NCI-H146 (cell line): Measurements from ENCODE around the gene NTN1.

Experiments
- DNase-seq: peaks from one replicate; lab custom pipeline; 2025; lab: John Stamatoyannopoulos, UW

The NTN1 gene

DNA sequence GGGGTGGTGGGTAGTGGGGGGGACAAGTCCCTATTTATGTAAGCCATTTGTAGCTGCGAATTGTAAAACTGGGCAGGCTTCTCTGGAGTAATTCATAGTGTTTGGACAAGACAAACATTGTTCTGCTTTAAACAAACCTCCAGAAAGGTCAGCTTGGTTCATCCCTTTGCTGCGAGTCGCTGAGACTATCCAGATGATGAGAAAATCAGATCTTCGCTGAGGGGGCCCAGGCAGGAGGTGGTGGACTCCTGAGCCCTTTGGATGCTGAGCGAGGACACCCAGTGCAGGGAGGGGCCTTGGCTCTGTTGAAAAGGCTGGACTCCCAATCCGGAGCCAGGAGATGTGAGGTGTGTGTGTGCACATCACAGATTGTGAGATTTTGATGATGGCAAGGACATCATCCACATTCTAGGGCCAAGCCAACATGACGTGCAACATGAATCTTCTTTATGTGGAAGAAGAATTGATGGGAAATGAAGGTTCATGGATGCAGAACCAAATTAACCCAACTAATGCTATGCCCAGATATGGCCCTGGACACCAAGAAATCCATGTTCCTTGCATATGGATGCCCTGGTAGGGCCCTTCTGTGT, 15.0 kb upstream of the NTN1 start:
- no peak for DNase-seq

DNA sequence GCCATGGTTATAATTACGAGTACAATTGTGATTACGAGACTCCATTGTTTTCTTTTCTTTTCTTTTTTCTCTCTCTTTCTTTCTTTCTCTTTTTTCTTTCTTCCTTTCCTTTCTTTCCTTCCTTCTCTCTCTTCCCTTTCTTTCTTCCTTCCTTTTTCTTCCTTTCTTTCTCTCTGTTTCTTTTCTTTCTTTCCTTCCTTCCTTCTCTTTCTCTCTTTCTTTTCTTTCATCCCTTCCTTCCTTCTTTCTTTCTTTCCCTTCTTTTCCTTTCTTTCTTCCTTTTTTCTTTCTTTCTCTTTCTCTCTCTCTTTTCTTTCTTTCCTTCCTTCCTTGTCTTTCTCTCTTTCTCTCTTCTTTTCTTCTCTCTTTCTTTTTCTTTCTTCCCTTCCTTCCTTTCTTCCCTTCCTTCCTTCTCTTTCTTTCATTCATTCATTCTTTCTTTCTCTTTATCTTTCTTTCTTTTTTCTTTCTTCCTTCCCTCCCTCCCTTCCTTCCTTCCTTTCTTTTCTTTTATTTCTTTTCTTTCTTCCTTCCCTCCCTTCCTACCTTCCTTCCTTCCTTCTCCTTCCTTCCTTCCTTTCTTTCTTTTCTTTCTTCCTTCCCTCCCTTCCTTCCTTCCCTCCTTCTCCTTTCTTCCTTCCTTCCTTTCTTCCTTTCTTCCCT, 14.1 kb upstream of the NTN1 start:
- no peak for DNase-seq

DNA sequence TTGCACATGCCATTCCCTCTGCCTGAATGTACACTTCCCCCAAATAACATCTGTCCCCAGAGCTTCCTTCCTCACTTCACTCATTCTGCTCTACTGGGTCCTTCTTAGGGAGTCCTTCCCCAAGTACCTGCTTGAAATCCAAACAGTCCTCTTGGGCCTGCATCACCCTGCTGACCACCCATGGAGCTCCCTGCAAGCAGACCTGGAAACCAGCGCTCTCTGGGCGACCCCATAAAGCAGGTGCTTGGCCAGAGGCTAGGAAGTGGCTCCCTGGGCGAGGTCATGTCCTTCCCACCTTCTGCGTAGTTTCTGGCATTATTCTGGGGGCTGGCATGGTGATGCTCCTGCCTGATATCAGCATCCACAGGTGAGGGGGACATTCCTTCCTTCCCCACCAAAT, 12.2 kb upstream of the NTN1 start:
- DNase-seq = no peak

GRCh38 chr17:9009737-9010136, 11.6 kb upstream of the NTN1 start:
- DNase-seq = peak; percentile 4

DNA sequence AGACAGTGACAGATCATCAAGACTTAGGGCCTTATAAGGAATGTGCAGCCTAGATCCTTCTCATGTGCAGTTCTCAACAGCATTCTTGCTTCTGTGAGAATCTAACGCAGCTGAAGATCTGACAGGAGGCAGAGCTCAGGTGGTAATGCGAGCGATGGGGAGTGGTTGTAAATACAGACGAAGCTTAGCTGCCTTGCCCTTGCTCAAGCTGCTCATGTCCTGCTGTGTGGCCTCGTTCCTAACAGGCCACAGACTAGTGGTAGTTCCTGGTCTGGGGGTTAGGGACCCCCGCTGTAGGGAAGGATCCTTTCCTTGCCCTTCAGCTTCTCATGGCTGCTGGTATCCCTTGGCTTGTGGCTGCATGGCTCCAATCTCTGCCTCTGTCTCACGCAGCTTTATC, 10.3 kb upstream of the NTN1 start:
- no peak for DNase-seq

GRCh38 chr17:9016941-9017552, 4.3 kb upstream of the NTN1 start:
- no peak for DNase-seq

DNA sequence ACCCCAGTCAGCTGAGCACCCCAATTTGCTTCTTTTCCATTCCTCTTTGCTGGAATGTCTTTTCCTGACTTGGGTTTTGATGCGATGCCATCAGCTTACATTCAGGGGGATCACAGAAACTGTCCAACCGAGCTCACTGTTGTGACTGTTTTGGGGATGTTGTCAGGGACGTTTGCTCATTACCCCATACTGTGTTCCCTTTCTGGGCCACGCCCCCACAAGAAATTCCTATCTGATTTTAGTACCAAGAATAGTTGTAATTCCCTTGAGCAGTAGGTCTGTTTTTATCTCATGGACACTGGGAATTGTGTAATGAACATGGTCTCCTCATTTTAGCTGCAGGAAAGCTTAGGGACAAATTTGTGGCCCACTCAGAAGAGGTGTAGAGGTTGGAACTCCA, 2.6 kb upstream of the NTN1 start:
- no peak for DNase-seq

DNA sequence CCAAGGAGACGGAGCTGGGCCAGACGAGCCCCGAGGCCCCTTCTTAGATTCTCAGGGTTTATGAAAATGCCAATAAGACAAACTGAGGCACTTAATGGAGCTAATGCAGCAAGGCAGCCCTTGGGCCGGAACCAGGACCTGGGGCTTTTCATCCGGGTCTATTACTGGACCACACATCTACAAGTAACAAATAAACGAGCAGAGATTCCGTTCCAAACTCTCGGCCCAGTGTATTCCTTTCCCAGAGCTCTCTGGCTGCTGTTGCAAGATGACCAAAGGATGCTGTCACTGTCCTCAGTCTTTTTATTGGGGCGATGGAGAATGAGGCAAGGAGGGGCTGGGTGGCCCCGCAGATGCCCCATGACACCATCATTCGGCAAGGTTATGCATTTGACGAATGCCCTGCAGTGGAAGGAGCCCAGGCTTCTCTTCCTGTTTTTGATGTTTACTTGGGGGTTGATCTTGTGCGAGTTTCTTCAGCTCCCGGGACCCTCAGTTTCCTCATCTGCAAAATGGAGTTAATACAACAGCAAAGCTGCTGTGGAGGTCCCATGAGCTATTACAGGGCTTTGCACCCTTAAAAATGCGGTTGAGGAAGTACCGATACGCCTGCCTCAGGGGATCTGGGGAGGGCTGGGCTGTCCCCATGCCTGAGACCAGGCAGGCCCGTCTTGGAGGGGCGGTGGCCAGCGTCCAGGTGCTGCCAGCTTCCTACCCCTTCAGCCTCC, 1.1 kb upstream of the NTN1 start:
- DNase-seq = no peak

GRCh38 chr17:9020824-9021157, 519 bp upstream of the NTN1 start:
- DNase-seq = no peak

- peak; percentile 38 for DNase-seq
Observed at GRCh38 chr17:9021992-9022572, 772 bp downstream of the NTN1 start.

DNA sequence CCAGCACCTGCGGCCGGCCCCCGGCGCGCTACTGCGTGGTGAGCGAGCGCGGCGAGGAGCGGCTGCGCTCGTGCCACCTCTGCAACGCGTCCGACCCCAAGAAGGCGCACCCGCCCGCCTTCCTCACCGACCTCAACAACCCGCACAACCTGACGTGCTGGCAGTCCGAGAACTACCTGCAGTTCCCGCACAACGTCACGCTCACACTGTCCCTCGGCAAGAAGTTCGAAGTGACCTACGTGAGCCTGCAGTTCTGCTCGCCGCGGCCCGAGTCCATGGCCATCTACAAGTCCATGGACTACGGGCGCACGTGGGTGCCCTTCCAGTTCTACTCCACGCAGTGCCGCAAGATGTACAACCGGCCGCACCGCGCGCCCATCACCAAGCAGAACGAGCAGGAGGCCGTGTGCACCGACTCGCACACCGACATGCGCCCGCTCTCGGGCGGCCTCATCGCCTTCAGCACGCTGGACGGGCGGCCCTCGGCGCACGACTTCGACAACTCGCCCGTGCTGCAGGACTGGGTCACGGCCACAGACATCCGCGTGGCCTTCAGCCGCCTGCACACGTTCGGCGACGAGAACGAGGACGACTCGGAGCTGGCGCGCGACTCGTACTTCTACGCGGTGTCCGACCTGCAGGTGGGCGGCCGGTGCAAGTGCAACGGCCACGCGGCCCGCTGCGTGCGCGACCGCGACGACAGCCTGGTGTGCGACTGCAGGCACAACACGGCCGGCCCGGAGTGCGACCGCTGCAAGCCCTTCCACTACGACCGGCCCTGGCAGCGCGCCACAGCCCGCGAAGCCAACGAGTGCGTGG, 1.5 kb downstream of the NTN1 start:
- DNase-seq = peak; percentile 36

DNA sequence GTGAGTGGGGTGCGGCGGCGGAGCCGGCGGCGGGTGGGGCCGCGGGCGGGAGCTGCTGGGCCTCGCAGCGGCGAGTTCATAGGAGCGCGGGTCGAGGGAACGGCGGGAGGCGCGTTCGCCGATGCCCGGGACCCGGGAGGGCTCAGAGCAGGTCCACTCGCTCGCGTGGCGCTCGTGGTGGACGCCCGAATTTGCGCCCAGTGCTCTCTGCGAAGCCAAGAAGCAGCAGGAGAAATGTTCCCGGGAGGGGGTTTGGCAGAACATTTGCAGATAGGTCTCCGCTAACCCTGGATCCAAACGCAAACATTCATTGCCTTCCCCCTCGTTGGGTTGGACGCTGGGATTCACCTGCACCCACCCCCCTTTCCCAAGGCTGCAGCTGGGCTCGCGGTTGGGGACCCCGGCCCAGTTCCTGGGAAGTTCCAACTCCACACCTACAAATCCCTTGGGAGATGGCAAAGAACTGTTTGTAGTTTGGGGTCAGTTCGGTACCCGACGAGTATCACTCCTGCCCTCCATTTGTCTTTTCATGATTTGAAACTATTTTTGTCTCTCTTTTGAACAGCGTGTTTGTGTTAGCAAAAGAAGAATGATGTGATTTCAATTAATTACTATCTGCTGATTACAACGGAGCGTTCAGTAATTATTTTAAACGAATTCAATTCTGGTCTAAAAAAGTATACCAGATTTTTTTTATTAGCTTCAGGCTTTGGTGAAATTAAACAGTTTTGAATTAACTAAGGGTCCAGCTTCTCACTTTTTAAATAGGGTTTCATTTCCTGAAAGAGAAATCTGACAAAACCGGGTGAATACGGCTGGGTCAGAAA, 2.3 kb downstream of the NTN1 start:
- no peak for DNase-seq

DNA sequence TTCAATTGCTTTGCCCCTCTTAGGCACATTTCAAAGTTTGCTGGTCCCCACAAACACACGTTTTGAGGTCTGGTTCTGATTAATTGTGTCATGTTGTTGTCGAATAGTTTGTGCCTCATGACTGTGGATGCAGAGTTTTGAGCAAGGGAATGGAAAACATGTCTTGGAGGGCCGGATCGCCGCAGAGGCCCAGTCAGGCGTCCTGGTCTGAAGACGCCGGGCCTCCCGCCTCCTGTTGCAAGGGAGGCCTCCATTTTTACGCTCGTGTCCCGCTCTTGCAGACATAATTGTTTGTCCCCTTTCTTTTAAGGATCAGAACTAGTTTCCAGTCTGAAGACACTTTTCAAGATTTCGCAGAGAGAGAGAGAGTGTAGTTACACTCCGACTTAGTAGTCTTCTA, 3.2 kb downstream of the NTN1 start:
- DNase-seq = no peak

DNA sequence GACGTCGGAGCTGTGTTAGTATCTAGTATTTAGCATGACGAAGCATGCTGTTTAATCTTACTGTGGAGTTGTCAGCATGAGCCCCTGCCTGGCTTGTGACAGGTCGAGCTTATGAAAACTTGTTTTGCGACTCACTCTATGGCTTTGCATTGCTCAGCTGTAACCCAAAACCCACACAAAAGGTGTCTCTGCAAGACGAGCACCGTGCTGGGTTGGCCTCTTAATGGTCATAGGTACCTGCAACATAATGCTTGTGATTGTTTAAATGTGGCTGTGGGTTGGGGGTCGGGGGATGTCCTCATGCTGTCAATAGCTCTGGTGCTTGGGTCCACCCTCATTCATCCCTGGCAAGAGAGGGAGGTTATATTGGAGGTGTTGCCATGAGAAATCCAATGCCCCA, 5.4 kb downstream of the NTN1 start:
- no peak for DNase-seq

- DNase-seq = no peak
Observed at GRCh38 chr17:9028202-9028987, 7.1 kb downstream of the NTN1 start.

GRCh38 chr17:9028988-9029570, 7.8 kb downstream of the NTN1 start:
- no peak for DNase-seq

DNA sequence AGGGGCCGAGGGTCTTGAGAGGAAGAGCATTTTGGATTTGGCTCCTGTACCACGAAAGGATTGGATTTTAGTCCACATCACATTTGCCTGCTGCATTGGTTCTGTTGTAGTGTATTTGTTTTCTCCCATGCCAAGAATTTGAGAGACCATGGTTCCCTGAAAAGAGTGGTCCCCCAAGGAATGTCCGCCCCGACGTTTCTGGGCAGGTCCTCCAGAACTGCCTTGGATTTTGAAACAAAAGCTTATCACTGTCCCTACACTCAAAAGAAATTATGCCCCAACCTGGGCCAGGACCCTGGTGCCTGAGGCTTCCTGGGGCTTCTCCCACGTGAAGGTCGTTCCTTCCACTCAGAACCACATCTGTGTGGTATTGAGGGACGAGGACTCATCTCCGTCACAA, 10.8 kb downstream of the NTN1 start:
- no peak for DNase-seq

- no peak for DNase-seq
Observed at GRCh38 chr17:9032583-9032982, 11.3 kb downstream of the NTN1 start.

- no peak for DNase-seq
Observed at GRCh38 chr17:9035249-9035648, 13.9 kb downstream of the NTN1 start.

- no peak for DNase-seq
Observed at GRCh38 chr17:9036336-9036735, 15.0 kb downstream of the NTN1 start.
